ENCODE data around the gene CA11. TPM values are rescaled to one million over a fixed set of nuclear protein-coding genes. Genes with fewer than 3 reads are reported as not detected.

CA11 gene
- total RNA-seq, 1 donor from 2014 or later: 12.5 TPM

GRCh38 chr19:48627201-48627864 is 18.7 kb downstream of the CA11 start:
- Mint-ChIP-seq H3K4me3 (no peak overlapping the region), H3K36me3 (ENCODE audit: low read depth) (peaks cover 24% of the 10 kb centered on the region), H3K27ac (peak overlapping the region; percentile 20), H3K27me3 (no peaks in the 10 kb centered on the region), H3K4me1 (peaks cover 25% of the 10 kb centered on the region), H3K9me3 (no peaks in the 10 kb centered on the region)
- peak; percentile 67 for DNase-seq
- intact Hi-C loops (cut with micrococcal nuclease): no loop called here

GRCh38 chr19:48625891-48626327 is 20.1 kb downstream of the CA11 start:
- Mint-ChIP-seq H3K36me3 (ENCODE audit: low read depth) (peaks cover 31% of the 10 kb centered on the region), H3K27me3 (no peaks in the 10 kb centered on the region), H3K9me3 (no peaks in the 10 kb centered on the region), H3K4me1 (peaks cover 32% of the 10 kb centered on the region), H3K4me3 (no peak overlapping the region), H3K27ac (no peak overlapping the region)
- intact Hi-C loops (cut with micrococcal nuclease): no loop called here
- no peak for DNase-seq

GRCh38 chr19:48624791-48625723 is 20.9 kb downstream of the CA11 start:
- Mint-ChIP-seq H3K36me3 (ENCODE audit: low read depth) (peaks cover 31% of the 10 kb centered on the region), H3K27ac (peak overlapping the region; percentile 97), H3K4me1 (peaks cover 34% of the 10 kb centered on the region), H3K27me3 (no peaks in the 10 kb centered on the region), H3K9me3 (no peaks in the 10 kb centered on the region), H3K4me3 (peak overlapping the region; percentile 86)
- peak; percentile 63 for DNase-seq
- intact Hi-C loops (cut with micrococcal nuclease): loop anchor here (1.0 kb wide), 1 partner anchor 9 kb away; no protein-coding TSS in a partner anchor

- intact Hi-C loops (cut with micrococcal nuclease): loop anchor here (1.0 kb wide), 1 partner anchor 10 kb away; no protein-coding TSS in a partner anchor
Observed at GRCh38 chr19:48624067-48624594, 21.9 kb downstream of the CA11 start.

GRCh38 chr19:48623556-48624066 is 22.4 kb downstream of the CA11 start:
- intact Hi-C loops (cut with micrococcal nuclease): loop anchor here (1.0 kb wide), 1 partner anchor 11 kb away; no protein-coding TSS in a partner anchor
- Mint-ChIP-seq H3K27me3 (no peaks in the 10 kb centered on the region), H3K4me1 (peaks cover 39% of the 10 kb centered on the region), H3K9me3 (no peaks in the 10 kb centered on the region), H3K36me3 (ENCODE audit: low read depth) (peaks cover 34% of the 10 kb centered on the region), H3K27ac (peak overlapping the region; percentile 97), H3K4me3 (peak overlapping the region; percentile 86)
- peak; percentile 61 for DNase-seq

More at GRCh38 chr19:48624067-48624594, 21.9 kb downstream of the CA11 start:
- H3K27me3 Mint-ChIP-seq: no peaks in the 10 kb centered on the region
- peak; percentile 99 for DNase-seq
- peak overlapping the region; percentile 97 for H3K27ac Mint-ChIP-seq
- H3K4me1 Mint-ChIP-seq: peaks cover 38% of the 10 kb centered on the region
- H3K4me3 Mint-ChIP-seq: peak overlapping the region; percentile 86
- peaks cover 29% of the 10 kb centered on the region for H3K36me3 Mint-ChIP-seq (ENCODE audit: low read depth)
- H3K9me3 Mint-ChIP-seq: no peaks in the 10 kb centered on the region

- H3K4me1 Mint-ChIP-seq: peaks cover 43% of the 10 kb centered on the region
- no peaks in the 10 kb centered on the region for H3K27me3 Mint-ChIP-seq
- H3K27ac Mint-ChIP-seq: peak overlapping the region; percentile 98
- H3K4me3 Mint-ChIP-seq: peak overlapping the region; percentile 91
- intact Hi-C loops (cut with micrococcal nuclease): loop anchor here (1.0 kb wide), 2 partner anchors 14 to 18 kb away; no protein-coding TSS in a partner anchor
- peaks cover 63% of the 10 kb centered on the region for H3K36me3 Mint-ChIP-seq (ENCODE audit: low read depth)
- DNase-seq: peak; percentile 64
- no peaks in the 10 kb centered on the region for H3K9me3 Mint-ChIP-seq
Observed at GRCh38 chr19:48619692-48620585, 26.0 kb downstream of the CA11 start.

- Mint-ChIP-seq H3K4me1 (peaks cover 38% of the 10 kb centered on the region), H3K4me3 (peak within 1 kb of the TSS; percentile 91), H3K9me3 (no peaks in the 10 kb centered on the region), H3K36me3 (ENCODE audit: low read depth) (peaks cover 68% of the 10 kb centered on the region), H3K27me3 (no peaks in the 10 kb centered on the region), H3K27ac (peak within 1 kb of the TSS; percentile 98)
- peak; percentile 99 for DNase-seq
- intact Hi-C loops (cut with micrococcal nuclease): loop anchor here (1.0 kb wide), 2 partner anchors 15 to 19 kb away; no protein-coding TSS in a partner anchor
Observed at GRCh38 chr19:48618916-48619691, 26.9 kb downstream of the CA11 start, which contains the start of the genes RPL18 and SPHK2. Gene RPL18, minus strand, starts transcription at chr19:48619178. Its CDS starts 35 bp downstream, at chr19:48619143. Gene SPHK2, plus strand, starts transcription at chr19:48619506. Its CDS starts 1,009 bp downstream, at chr19:48620515.

GRCh38 chr19:48618278-48618915 is 27.6 kb downstream of the CA11 start:
- Mint-ChIP-seq H3K36me3 (ENCODE audit: low read depth) (peaks cover 68% of the 10 kb centered on the region), H3K27me3 (no peaks in the 10 kb centered on the region), H3K27ac (peak overlapping the region; percentile 98), H3K9me3 (no peaks in the 10 kb centered on the region), H3K4me1 (peaks cover 31% of the 10 kb centered on the region), H3K4me3 (peak overlapping the region; percentile 91)
- intact Hi-C loops (cut with micrococcal nuclease): no loop called here
- DNase-seq: peak; percentile 64

GRCh38 chr19:48617146-48617937 is 28.6 kb downstream of the CA11 start:
- peak overlapping the region; percentile 91 for H3K4me3 Mint-ChIP-seq
- H3K9me3 Mint-ChIP-seq: no peaks in the 10 kb centered on the region
- H3K4me1 Mint-ChIP-seq: peaks cover 28% of the 10 kb centered on the region
- intact Hi-C loops (cut with micrococcal nuclease): no loop called here
- peak overlapping the region; percentile 98 for H3K27ac Mint-ChIP-seq
- peaks cover 63% of the 10 kb centered on the region for H3K36me3 Mint-ChIP-seq (ENCODE audit: low read depth)
- H3K27me3 Mint-ChIP-seq: no peaks in the 10 kb centered on the region
- DNase-seq: no peak

- peak overlapping the region; percentile 98 for H3K27ac Mint-ChIP-seq
- H3K4me1 Mint-ChIP-seq: peaks cover 24% of the 10 kb centered on the region
- H3K9me3 Mint-ChIP-seq: no peaks in the 10 kb centered on the region
- DNase-seq: no peak
- intact Hi-C loops (cut with micrococcal nuclease): no loop called here
- no peaks in the 10 kb centered on the region for H3K27me3 Mint-ChIP-seq
- H3K36me3 Mint-ChIP-seq (ENCODE audit: low read depth): peaks cover 61% of the 10 kb centered on the region
- peak overlapping the region; percentile 91 for H3K4me3 Mint-ChIP-seq
Observed at GRCh38 chr19:48616491-48617056, 29.4 kb downstream of the CA11 start.

GRCh38 chr19:48616041-48616436 is 29.9 kb downstream of the CA11 start:
- Mint-ChIP-seq H3K9me3 (no peaks in the 10 kb centered on the region), H3K27me3 (no peaks in the 10 kb centered on the region), H3K36me3 (ENCODE audit: low read depth) (peaks cover 58% of the 10 kb centered on the region), H3K4me1 (peaks cover 21% of the 10 kb centered on the region), H3K27ac (peak overlapping the region; percentile 98), H3K4me3 (peak overlapping the region; percentile 91)
- intact Hi-C loops (cut with micrococcal nuclease): no loop called here
- no peak for DNase-seq

All from activated CD4-positive, alpha-beta T cell treated with anti-CD3 and anti-CD28 coated beads, Interleukin-2, amount 10 ng/mL, durations not matched to agents 24 days and 14 days (primary cell).